Measurements from ENCODE around the gene SEC14L1. TPM values are rescaled to one million over a fixed set of nuclear protein-coding genes. Genes with fewer than 3 reads are reported as not detected.

SEC14L1 gene
- total RNA-seq, 1 experiment from 2014 or later: 81.0 TPM

DNA sequence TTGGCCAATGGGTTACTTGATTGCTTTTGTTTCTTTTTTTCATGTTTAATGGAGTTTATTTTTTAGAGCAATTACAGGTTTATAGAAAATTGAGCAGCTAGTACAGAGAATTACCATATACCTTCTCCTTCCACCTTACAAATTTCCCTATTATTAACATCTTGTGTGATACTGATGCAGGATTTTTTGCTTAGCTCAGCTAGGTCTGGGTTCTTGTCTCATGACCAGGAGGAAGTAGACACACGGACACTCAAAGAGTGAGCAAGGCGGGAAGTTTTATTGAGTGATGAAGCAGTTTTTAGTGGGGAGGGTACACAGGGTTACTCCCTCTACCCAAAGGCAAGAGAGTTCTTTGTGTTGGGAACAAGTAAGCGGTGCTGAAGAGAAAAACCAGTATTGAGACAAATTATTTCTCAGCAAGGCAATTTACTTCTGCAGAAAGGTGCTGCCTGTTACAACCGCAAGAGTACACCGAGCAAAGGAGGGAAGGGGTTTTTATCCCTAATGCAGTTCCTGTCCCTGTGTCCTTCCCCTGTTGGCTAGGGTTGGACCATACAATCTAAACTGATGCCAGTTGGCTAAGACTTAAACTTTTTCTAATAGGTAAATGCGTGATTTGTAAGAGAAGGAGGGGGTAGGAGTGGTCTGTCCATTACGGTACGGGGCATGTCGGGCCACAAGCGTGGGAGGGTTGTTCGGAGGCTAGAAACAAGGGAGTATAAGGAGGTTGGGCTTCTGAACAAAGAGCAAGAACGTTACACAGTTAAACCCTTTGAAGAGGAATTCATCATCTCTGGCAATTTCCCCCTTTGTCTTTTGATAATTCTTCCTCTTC is 26.9 kb downstream of the SEC14L1 start:
- peaks cover 27% of the 10 kb centered on the region for H3K9me3 Mint-ChIP-seq
- CTCF ChIA-PET: no interaction called here
- TF ChIP-seq, protein P1, sequence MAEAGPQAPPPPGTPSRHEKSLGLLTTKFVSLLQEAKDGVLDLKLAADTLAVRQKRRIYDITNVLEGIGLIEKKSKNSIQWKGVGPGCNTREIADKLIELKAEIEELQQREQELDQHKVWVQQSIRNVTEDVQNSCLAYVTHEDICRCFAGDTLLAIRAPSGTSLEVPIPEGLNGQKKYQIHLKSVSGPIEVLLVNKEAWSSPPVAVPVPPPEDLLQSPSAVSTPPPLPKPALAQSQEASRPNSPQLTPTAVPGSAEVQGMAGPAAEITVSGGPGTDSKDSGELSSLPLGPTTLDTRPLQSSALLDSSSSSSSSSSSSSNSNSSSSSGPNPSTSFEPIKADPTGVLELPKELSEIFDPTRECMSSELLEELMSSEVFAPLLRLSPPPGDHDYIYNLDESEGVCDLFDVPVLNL (CRISPR knock-in tag; IDR thresholded peaks at IDR 0.05; ENCODE audit: borderline replicate concordance, low read depth): no peak
- TF ChIP-seq GABPB1 (CRISPR knock-in tag; IDR thresholded peaks at IDR 0.05): no peak
- TF ChIP-seq, protein P2, sequence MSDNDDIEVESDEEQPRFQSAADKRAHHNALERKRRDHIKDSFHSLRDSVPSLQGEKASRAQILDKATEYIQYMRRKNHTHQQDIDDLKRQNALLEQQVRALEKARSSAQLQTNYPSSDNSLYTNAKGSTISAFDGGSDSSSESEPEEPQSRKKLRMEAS (CRISPR knock-in tag; IDR thresholded peaks at IDR 0.05): no peak
- TF ChIP-seq NFE2L1 (CRISPR knock-in tag; IDR thresholded peaks at IDR 0.05): no peak
- no peak for TF ChIP-seq ZBTB21 (CRISPR knock-in tag; IDR thresholded peaks at IDR 0.05; ENCODE audit: borderline replicate concordance)
- TF ChIP-seq, protein P3, sequence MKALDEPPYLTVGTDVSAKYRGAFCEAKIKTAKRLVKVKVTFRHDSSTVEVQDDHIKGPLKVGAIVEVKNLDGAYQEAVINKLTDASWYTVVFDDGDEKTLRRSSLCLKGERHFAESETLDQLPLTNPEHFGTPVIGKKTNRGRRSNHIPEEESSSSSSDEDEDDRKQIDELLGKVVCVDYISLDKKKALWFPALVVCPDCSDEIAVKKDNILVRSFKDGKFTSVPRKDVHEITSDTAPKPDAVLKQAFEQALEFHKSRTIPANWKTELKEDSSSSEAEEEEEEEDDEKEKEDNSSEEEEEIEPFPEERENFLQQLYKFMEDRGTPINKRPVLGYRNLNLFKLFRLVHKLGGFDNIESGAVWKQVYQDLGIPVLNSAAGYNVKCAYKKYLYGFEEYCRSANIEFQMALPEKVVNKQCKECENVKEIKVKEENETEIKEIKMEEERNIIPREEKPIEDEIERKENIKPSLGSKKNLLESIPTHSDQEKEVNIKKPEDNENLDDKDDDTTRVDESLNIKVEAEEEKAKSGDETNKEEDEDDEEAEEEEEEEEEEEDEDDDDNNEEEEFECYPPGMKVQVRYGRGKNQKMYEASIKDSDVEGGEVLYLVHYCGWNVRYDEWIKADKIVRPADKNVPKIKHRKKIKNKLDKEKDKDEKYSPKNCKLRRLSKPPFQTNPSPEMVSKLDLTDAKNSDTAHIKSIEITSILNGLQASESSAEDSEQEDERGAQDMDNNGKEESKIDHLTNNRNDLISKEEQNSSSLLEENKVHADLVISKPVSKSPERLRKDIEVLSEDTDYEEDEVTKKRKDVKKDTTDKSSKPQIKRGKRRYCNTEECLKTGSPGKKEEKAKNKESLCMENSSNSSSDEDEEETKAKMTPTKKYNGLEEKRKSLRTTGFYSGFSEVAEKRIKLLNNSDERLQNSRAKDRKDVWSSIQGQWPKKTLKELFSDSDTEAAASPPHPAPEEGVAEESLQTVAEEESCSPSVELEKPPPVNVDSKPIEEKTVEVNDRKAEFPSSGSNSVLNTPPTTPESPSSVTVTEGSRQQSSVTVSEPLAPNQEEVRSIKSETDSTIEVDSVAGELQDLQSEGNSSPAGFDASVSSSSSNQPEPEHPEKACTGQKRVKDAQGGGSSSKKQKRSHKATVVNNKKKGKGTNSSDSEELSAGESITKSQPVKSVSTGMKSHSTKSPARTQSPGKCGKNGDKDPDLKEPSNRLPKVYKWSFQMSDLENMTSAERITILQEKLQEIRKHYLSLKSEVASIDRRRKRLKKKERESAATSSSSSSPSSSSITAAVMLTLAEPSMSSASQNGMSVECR (CRISPR knock-in tag; IDR thresholded peaks at IDR 0.05; ENCODE audit: borderline replicate concordance): no peak
- no peak for TF ChIP-seq NR1H2 (CRISPR knock-in tag; IDR thresholded peaks at IDR 0.05)
- TF ChIP-seq, protein P4, sequence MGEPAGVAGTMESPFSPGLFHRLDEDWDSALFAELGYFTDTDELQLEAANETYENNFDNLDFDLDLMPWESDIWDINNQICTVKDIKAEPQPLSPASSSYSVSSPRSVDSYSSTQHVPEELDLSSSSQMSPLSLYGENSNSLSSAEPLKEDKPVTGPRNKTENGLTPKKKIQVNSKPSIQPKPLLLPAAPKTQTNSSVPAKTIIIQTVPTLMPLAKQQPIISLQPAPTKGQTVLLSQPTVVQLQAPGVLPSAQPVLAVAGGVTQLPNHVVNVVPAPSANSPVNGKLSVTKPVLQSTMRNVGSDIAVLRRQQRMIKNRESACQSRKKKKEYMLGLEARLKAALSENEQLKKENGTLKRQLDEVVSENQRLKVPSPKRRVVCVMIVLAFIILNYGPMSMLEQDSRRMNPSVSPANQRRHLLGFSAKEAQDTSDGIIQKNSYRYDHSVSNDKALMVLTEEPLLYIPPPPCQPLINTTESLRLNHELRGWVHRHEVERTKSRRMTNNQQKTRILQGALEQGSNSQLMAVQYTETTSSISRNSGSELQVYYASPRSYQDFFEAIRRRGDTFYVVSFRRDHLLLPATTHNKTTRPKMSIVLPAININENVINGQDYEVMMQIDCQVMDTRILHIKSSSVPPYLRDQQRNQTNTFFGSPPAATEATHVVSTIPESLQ (CRISPR knock-in tag; IDR thresholded peaks at IDR 0.05): no peak
- TF ChIP-seq HMGA2 (CRISPR knock-in tag; IDR thresholded peaks at IDR 0.05): no peak
- TF ChIP-seq, protein P5, sequence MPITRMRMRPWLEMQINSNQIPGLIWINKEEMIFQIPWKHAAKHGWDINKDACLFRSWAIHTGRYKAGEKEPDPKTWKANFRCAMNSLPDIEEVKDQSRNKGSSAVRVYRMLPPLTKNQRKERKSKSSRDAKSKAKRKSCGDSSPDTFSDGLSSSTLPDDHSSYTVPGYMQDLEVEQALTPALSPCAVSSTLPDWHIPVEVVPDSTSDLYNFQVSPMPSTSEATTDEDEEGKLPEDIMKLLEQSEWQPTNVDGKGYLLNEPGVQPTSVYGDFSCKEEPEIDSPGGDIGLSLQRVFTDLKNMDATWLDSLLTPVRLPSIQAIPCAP (CRISPR knock-in tag; IDR thresholded peaks at IDR 0.05): no peak
- TF ChIP-seq MYBL2 (CRISPR knock-in tag; IDR thresholded peaks at IDR 0.05): no peak
- TF ChIP-seq TCF7 (CRISPR knock-in tag; IDR thresholded peaks at IDR 0.05; ENCODE audit: low read depth): no peak
- no peak overlapping the region for H3K4me3 Mint-ChIP-seq
- no peak for DNase-seq (ENCODE audit: low spot score)
- H3K27me3 Mint-ChIP-seq (ENCODE audit: low read depth): no peaks in the 10 kb centered on the region
- peaks cover 29% of the 10 kb centered on the region for H3K36me3 Mint-ChIP-seq
- peaks cover 65% of the 10 kb centered on the region for H3K4me1 Mint-ChIP-seq
- ATAC-seq: no peak
- POLR2A ChIA-PET: no interaction called here
- H3K27ac Mint-ChIP-seq: no peak overlapping the region

DNA sequence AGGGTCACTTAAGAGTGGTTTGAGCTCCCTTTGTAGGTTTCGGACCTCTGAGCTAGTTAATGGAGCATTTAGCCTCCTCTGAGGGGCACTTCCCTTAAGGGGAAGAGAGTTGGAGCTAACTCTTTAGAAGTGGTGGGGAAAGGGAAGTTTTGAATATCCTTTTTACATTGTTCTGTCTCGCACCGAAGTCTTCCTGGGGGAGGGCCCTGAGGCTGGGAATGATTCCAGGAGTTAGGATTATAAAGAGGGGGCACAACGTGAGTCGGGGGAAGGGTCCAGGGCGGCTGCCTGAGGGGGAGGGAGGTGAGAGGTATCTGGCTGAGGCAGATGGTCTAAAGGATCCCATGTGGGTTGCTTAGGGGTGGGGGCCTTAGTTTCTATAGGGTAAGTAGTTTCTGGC is 32.3 kb downstream of the SEC14L1 start:
- Mint-ChIP-seq H3K36me3 (peaks cover 37% of the 10 kb centered on the region), H3K4me1 (peaks cover 53% of the 10 kb centered on the region), H3K4me3 (no peak overlapping the region), H3K27me3 (ENCODE audit: low read depth) (no peaks in the 10 kb centered on the region; the same call in 1 of the 2 replicates), H3K9me3 (peaks cover 37% of the 10 kb centered on the region), H3K27ac (peak overlapping the region; percentile 53)
- no peak for TF ChIP-seq ZNF138 (CRISPR knock-in tag; conservative IDR thresholded peaks at IDR 0.05)
- TF ChIP-seq ZNF121 (CRISPR knock-in tag; IDR thresholded peaks at IDR 0.05): no peak
- TF ChIP-seq SMAD3 (CRISPR knock-in tag; IDR thresholded peaks at IDR 0.05; ENCODE audit: borderline replicate concordance): no peak
- TF ChIP-seq TEAD4 (CRISPR knock-in tag; IDR thresholded peaks at IDR 0.05): no peak
- no peak for TF ChIP-seq ZBTB21 (CRISPR knock-in tag; IDR thresholded peaks at IDR 0.05; ENCODE audit: borderline replicate concordance)
- TF ChIP-seq, protein P6, sequence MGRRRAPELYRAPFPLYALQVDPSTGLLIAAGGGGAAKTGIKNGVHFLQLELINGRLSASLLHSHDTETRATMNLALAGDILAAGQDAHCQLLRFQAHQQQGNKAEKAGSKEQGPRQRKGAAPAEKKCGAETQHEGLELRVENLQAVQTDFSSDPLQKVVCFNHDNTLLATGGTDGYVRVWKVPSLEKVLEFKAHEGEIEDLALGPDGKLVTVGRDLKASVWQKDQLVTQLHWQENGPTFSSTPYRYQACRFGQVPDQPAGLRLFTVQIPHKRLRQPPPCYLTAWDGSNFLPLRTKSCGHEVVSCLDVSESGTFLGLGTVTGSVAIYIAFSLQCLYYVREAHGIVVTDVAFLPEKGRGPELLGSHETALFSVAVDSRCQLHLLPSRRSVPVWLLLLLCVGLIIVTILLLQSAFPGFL (CRISPR knock-in tag; IDR thresholded peaks at IDR 0.05; ENCODE audit: borderline replicate concordance): no peak
- TF ChIP-seq ETV6 (CRISPR knock-in tag; IDR thresholded peaks at IDR 0.05): no peak
- POLR2A ChIA-PET: interaction anchor here (0.6 kb wide), 1 partner anchor 44 kb away, joined by 3 read pairs; no protein-coding TSS in a partner anchor
- no peak for DNase-seq (ENCODE audit: low spot score)
- no peak for ATAC-seq
- CTCF ChIA-PET: no interaction called here

Data from WTC11 (cell line).